Fibroblast of the conjunctiva (primary cell): ENCODE results near the gene NAV2.

Experiments used
- DNase-seq: peaks from one replicate; pipeline ENCODE4 v3.0.0-alpha.2; 2010; ENCODE audit warnings: low read depth

The NAV2 gene

DNA sequence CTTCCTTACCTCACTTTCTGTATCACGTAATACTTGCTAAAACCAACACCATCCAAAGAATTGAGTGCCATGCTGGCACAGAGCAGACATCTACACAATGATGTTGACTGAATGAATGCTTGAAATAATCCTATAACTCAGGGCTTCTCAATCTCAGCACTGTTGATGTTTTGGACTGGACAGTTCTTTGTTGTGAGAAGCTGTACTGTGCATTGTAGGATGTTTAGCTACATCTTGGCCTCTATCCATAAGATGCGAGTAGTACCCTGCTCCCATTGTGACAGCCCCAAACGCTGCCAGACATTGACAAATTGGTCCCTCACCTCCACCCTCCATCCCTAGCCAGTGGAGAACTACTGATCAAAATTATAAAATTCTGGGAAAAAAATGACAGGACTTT lies 153.4 kb downstream of the NAV2 start:
- no peak for DNase-seq

DNA sequence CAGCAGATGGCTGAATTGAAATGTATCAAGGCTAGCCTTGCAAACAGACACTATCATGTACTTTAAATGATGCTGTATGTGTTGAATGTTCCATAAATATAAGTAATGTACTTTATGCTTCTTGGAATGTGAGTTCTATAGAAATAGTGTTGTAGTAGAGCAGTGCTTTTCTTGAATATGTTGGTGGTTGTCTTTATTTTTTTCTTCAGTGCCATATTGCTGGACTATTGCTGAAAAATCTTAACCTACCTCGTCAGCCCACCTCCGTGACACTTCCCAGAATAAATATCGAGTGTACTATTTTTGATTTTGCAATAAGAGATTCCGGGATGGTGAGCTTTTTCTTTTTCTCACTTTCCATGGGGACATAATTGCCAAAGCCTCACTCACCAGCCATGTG lies 153.9 kb downstream of the NAV2 start:
- no peak for DNase-seq

DNA sequence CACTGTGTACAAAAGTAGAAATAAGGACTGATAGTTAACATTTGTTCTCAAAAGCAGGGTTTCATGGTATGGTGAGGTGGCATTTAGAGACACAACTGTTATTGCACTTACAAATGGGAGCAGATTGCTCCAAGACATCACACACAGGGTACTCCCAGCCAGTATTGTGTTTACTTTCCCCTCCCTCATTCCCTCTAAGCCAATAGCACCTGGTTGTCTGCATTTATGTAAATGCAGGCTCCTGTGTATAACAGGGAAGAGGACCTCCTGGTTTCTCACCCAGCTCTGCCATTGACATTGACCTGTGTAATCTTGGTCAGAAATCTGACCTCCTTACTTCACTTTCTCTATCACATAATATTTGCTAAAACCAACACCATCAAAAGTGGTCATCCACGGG lies 154.4 kb downstream of the NAV2 start:
- DNase-seq: no peak

DNA sequence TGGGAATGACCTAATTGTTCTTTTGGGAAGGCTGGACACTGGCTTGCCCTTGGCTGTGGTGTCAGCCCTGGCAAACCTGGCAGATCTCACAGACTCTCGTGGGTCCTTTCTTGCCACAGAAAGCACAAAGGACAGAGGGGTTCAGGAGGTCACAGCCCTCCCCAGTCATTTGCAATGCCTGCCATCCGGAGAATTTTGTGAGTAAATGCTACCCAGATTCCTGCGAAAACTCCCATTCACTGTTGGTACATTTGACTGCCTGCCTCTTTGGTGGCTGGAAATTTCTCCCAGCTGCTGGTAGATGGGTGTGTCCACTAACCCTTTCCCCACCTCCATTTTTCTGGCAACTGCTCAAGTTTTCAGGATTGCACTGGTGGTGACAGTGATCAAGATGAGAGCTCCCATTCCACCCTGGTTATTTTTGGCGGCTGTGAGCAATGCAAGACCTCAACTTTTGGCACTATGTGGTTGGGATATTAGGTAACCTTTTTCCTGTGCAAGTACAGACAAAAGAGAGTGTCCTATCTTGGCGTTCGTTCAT lies 155.7 kb downstream of the NAV2 start:
- peak; percentile 56 for DNase-seq

DNA sequence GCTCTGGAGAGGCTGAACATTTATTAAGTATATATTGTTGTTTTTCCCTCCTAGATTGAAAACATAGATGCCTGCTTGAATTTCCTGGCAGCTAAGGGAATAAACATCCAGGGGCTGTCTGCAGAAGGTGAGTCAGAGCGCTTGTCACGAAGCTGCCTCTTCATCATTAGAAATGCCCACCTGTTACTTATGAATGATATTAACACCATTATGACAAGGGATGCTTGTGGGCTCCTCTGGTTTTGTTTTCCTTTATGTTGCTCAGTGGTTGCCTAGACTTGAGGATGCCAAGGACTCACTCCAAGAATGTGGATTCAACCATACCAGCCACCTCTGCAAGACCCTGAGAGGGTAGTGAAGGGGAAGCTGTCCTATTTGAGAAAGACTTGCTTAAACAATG lies 156.2 kb downstream of the NAV2 start:
- no peak for DNase-seq

DNA sequence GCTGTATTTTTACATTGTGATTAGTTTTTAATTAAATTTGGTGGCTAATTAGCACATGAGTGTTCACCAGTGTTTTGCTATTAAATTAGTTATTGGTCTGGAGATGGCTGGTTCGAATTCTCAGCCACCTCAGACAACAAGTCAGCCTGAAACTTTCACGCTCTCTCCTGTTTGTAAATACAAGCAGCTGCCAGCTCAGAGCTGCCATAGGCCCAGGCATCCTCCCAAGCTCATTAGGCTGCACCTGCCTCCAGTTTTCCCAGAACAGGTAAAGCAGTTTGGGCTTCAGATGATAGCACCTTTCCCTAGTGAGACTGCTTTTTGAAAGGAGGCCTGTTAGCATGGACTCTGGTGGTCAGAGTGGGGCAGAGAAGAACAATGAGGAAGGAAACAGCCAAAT lies 156.8 kb downstream of the NAV2 start:
- DNase-seq: no peak

DNA sequence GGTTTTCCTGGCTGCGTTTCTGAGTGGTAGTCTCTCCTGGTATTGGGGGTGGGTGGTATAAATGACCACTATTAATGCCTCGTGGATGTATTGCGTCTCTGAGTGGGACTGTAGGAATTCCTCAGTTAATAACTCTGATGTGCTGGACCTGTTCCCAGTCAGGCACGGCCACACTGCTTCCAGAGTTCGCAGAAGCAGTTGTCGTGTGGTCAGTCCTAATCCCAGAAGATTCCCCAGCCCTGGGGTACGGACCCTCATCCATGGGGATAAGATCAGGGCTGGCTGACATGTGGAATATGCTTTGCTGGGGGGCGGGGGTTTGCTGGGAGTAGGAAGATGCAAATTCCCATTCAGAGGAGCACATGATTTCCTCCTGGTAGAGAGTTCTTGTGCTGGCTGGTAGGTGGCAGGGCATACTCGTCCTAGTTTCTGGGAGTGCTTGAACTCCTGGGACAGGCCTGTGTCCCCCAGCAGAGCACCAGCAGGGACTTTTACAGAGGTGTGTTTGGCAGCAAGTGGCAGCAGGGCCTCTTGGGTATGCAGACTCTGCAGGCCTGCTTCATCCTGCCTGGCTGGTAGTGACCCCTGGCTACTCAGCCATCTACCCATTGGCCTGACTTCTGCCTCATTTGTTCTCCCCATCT lies 157.4 kb downstream of the NAV2 start:
- no peak for DNase-seq

DNA sequence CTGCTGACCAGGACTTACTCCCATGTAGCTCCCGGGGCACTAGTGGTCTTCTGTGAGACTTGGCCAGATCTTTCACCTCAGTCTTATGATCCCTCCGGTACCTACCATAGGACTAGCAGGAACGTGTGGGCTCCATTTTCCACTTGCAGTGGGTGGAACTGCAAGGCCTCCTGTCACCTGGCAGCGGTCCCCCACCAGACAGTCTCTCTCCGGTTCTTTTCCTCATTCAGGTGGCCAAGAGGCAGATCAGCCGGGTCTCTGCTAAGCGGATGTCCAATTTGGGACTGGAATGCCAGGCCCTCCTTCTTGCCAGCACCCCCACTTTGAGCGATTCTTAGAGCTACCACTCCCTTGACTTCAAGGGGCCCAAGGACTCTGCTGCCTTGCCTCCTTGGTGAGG lies 158.9 kb downstream of the NAV2 start:
- no peak for DNase-seq

DNA sequence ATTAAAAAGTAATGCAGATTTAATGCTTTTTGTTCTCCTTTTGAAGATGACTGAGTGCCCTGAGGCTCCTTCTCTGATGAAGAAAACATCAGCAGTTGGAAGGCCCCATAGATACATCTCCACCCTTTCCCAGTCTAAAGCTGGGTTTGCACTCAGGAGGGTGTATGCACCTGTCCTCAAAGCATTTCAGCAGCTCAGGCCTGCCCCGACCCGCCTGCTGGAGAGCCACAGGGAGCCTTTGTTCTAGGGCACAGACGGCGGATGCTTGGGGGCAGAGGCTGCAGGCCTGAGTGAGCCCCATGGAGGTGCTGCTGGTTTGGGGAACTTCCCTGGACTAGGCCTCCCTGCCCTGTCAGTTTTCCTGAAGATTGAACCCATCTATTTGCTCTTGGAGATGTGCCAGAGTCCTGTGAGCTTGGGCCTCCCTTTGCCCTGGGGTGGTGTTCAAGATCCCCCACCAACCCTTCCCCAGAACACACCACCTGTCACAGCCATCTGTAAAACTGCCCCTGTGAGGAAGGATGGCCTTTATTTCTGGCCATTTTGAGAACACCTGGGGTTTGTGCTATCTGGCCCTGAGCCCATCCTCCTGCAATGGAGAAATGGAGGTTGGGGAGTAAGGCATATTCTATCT lies 160.0 kb downstream of the NAV2 start:
- no peak for DNase-seq

DNA sequence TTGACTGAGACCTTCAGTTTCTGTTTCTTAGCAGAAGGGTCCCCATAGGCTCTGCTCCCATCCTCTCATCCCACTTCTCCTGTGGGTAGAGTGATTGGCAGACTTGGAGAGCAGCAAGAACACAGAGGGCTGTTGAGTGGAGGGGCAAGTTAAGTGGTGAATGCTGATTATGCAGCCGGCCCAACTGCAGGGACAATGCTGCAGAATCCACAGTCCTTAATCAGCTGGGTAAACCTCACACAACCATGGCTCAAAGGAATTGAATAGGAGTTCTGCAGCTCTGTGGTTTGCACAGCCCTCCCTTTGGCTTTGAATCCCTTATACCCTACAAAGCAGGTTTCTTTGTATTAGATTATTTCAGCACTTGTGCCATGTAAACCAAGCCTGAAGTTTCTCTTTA lies 161.1 kb downstream of the NAV2 start:
- DNase-seq: no peak

DNA sequence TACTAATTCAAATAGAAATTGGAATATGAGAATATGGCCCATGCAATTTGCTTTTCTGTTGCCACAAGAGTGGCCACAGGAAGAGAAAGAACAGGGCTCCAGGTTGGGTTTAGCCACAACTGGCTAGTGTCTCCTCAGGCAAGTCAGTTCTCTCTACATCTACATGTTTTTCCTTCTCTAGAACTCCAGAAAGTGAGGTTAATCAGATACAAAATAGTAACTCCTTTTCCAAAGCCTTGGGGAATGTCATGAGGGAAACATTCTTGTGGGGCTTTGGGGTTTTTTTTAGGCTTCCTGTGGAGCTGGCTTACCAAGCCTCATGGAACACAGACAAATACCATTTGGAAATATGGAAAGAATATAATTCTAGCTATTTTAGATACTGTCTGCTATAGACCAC lies 161.6 kb downstream of the NAV2 start:
- DNase-seq: no peak

DNA sequence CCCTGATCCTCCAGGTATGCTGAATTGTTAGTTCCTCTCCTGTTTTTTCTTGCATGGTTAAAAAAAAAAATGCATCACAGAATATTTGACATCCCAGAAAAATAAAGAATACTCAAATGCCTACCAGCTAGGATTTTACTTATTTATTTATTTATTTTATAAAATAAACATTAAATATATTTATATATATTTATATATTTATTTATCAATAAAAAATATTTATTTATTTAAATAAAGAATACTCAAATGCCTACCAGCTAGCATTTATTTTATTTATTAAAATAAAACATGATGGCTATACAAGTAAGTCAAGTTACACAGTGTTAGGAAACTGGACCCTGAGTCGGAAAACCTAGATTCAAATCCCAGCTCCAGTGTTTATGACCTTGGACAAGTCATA lies 164.1 kb downstream of the NAV2 start:
- DNase-seq: no peak

DNA sequence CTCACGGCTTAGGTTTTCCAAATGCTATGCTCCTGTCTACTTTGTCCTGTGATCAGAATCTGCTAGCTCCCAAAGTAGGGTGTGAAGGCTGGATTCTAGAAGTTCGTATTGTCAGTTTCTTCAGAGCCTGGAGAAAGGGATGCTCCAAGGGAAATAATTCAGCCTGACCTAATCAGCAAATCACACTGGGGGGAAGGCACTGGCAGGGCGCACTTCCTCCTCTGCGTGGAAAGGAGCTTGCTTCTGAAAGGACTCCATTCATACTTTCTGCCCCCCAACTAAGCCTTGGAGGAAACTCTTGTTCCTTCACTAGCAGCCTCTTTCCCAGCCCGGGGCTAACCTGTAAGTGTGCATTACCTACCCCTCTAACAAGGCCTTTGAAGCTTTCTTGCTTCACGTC lies 165.9 kb downstream of the NAV2 start:
- no peak for DNase-seq

DNA sequence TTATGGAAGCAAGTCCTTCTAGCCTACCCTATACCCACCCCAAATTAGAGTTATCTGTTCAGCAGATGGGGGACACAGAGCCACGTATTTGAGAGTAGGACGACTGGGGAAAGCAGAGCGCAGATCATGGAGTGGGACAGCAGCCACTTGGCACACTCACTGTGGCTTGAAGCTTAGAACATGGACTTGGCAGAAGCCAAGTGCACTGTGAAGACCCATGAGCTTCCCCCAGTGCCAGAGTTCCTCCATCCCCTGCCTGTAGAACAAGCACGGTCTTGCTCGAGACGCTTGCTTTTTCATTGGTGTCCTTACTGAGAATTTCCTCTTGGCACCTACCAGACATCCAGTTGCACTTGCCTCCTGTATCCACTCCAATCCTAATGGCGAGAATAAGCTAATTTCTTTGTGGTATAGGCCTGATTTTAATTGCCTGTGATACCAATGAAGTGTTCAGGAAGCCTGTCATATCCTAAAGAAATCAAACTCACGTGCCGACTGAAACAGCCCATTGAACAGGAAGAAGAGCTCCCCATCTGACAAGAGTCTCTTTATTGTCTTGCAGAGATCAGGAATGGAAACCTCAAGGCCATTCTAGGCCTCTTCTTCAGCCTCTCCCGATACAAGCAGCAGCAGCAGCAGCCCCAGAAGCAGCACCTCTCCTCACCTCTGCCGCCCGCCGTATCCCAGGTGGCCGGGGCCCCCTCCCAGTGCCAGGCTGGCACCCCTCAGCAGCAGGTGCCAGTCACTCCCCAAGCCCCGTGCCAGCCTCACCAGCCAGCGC lies 166.9 kb downstream of the NAV2 start:
- no peak for DNase-seq

DNA sequence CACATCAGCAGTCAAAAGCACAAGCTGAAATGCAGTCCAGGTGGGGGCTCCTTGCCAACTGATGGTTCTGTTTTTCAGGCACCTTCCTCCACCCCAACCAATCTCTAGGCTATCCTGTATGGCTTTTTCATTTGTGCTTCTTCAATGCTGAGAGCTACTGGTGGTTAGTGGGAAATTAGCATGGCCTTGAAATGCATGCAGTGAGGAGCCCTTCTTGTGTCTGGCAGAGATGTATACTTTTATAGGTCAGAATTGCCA lies 167.4 kb downstream of the NAV2 start:
- DNase-seq: no peak

DNA sequence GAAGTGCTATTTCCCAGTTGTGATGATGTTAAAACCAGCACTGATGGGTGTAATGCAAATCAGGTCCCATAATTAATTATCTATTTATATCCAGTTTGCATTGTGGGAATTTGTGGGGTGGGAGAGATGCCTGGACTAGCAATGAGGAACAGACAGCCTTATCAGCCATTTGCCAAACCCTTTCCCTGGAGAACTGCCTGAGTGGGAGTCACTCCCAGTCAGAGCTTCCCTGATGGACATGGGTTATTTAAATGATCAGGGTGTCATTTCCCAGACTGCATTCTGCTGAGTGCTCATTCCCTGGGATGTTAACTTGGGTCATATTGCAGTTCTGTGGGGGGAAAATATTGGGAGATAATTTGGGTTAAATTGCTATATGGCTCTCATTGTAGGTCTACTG lies 168.5 kb downstream of the NAV2 start:
- no peak for DNase-seq

DNA sequence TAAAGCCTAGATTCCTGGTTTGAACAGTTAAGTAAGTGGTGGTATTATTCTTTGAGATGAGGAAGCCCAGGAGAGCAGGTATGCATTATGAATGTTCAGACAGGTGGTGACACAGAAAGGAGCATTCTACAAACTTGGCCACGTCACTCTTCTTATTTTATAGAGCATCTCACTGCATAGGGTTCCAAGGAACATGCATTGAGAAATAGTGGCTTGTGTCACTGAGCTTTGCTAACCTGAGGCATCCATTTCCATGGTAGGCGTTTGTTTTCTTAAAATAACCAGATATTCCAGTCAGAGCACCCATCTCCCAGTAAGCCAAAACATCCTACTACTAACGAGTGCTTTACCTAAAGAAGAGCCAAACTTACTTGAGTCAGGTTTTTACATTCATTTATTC lies 169.7 kb downstream of the NAV2 start:
- no peak for DNase-seq

DNA sequence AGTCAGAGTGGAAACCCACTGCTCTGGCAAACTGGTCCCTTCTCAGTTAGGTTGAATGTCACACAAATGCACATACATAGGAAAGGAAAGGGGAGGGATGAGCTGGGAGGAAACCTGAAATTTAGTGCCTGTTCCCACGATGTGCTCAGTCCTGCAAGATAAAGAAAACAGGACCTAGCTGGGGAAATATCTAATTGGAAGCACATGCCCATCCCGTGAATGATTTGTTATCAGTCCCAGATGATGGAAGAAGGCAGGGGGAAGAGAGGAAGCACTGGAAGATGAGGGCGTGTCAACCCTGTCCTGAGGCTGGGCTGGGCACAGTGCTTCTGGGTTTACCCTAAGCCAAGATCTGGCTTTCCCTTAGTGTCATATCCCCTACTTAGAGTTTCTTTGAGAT lies 173.9 kb downstream of the NAV2 start:
- DNase-seq: no peak

DNA sequence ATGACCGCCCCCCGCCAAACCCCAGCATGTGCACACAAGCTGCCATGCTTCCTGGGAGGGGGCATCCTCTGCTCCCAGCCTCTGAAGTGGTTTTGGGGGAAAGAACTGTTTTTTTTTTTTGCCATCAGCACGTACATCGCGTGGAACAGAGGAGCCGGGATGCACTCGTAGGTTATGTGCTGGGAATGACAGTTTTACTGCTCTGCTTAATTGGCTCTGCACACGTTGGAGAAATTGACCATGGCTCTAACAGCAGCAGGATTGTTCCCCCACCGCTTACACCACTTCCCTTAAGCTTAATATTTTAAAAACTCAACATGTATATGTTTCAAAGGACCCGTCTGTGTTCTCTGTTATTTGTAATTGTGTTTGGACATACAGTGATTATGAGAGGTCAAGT lies 175.2 kb downstream of the NAV2 start:
- no peak for DNase-seq

DNA sequence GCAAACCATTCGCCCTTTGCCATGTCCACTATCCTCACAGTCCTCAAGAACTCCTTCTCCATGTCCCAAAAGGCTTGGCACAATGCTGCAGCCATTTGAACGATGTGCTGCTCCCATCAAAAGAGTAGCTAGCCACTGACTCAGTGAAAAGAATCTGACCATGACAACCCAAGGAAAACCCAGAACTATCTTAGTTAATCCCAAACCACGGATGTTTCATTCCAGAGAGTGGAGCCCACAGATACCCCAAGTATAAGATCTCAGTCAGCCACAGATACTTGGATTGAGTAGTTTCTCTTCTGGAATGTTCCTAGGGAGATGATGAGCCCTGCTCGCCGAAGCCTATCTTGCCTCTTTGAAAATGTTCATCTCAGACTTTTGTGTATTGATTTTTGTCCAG lies 176.9 kb downstream of the NAV2 start:
- DNase-seq: no peak

DNA sequence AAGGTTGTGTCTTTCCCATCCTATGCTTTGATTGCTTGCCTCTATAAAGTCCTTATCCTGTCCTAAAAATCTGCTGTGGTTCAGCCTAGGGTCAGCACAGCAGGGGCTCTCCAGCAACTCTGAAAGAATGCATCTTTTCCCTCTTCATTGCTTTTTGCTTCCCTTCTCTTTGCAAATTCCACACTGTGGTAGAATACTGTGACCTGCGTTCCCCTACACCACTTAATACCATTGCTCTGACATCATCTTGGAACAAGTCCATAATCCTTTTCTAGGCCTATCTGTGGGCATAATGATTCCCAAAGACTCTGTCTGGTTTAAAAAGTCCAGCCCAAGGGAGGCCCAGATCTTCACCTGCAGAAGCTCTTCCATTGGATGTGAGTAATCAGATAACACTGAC lies 177.7 kb downstream of the NAV2 start:
- DNase-seq: no peak

DNA sequence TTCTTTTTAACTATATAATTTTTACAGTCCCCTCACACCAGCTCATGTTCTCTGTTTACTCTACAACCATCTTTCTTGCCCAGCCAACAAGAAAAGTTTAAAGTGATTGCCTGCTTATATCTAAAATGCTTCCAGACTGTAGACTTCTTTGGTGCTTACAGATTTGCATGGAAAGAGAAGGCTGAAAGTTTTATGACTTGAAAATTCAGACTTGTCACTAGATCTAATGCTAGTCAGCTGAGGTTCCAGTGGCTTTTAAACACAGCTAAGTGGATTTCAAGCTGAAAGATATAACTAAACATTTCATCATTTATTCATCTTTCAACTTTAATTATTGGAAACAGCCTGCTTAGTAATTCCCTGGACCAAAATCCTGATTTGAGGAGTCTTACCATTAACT lies 178.4 kb downstream of the NAV2 start:
- DNase-seq: no peak

DNA sequence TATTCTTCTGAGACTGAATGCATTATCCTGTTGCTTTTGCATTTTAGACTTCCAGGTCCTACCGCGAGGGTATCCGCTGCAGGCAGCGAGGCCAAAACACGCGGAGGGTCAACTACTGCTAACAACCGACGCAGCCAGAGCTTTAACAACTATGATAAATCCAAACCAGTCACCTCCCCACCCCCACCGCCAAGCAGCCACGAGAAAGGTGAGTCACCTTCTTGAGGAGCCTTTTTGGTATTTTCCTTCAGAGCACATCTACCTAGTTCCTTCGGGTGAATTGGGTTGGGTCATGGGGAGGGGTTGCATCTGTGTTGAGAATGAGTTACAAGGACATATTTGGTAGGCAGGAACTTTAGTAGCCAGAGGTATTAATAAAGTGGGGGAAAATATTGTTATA lies 179.8 kb downstream of the NAV2 start:
- no peak for DNase-seq

DNA sequence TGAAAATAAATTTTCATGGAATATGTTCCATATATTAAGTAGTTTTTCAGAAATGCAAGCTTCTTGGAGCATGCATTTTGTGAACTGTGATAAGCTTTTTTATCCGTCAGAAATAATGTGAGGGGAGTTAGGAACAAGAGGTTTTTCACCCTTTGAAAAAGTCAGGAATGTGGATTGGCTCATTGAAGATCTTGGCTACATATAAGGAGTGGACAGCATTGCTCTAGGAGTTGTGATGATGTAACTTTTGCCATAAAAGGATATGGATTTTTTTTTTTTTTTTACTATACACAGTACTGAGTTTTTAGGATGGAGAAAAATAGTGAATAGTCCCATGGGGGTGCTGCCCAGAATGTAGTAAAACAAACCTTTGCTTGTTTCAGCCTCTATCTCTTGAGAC lies 180.2 kb downstream of the NAV2 start:
- no peak for DNase-seq
